Stomach (tissue), 4 donors: ENCODE measurements around the gene PTPRK.

Experiments
- CTCF ChIP-seq, 7 experiments: fragments of 450-650 bp in 4 of 7; fragments of 200-600 bp in 3 of 7; sonication (generic) in 3 of 7; IDR thresholded peaks; one replicate each; pipeline ENCODE4 v1.5.1; 2016 to 2019; ENCODE audit warnings: antibody characterized with exemption in 7 of 7, control low read depth in 2 of 7, mild to moderate bottlenecking in 1 of 7
- EP300 ChIP-seq: sonication (generic); formaldehyde crosslinking; IDR thresholded peaks from one replicate; pipeline ENCODE4 v1.6.1; 2017; ENCODE audit warnings: antibody characterized with exemption

GRCh38 chr6:127939442-127940066, 580.8 kb downstream of the PTPRK start:
- TF ChIP-seq CTCF (IDR thresholded peaks at IDR 0.05) (no peak), EP300 (no peak)
